H1 (cell line): Measurements from ENCODE around the gene DCTN5. TPM values are rescaled to one million over a fixed set of nuclear protein-coding genes. Genes with fewer than 3 reads are reported as not detected.
A peak's percentile ranks its signal among the peaks of the same experiment; 100 is the strongest.

ENCODE experiments used
- CTCF ChIA-PET: fragments of 300-600 bp; sonication (Branson Sonifier 250); formaldehyde crosslinking; loops from one replicate; lab custom pipeline; 2021; ENCODE audit not compliant: partially characterized antibody; lab: Charles Lee
- POLR2A ChIA-PET: fragments of 300-600 bp; sonication (Branson Sonifier 250); formaldehyde crosslinking; loops from one replicate; lab custom pipeline; 2021; ENCODE audit warnings: inconsistent platforms; ENCODE audit not compliant: partially characterized antibody; lab: Charles Lee
- DNase-seq, 2 experiments: peaks; one replicate each; pipeline versions ENCODE4 v3.0.0 to v3.0.0-alpha.2; 2010 to 2022; ENCODE audit warnings: low spot score in 2 of 2, low read depth in 1 of 2, mixed read lengths in 1 of 2
- FAIRE-seq: peaks from 2 replicates; lab custom pipeline; 2011; peaks lifted over from hg19 to GRCh38; lab: Jason Lieb, UNC
- H2AFZ ChIP-seq: 2 replicates; pipeline ENCODE4 v1.8.1; 2012; ENCODE audit warnings: low read length, inconsistent platforms
- H2AK5ac ChIP-seq: 2 replicates; pipeline ENCODE4 v1.6.1; 2013; ENCODE audit warnings: low read depth, low read length
- H2BK120ac ChIP-seq: replicated peaks from 2 replicates; pipeline ENCODE3; 2013; ENCODE audit warnings: low read depth, low read length, inconsistent platforms
- H2BK12ac ChIP-seq: 2 replicates; pipeline ENCODE4 v1.6.1; 2013; ENCODE audit warnings: low read depth, low read length
- H2BK15ac ChIP-seq: 2 replicates; pipeline ENCODE4 v1.6.1; 2013; ENCODE audit warnings: low read length
- H2BK20ac ChIP-seq: 2 replicates; pipeline ENCODE4 v1.6.1; 2013; ENCODE audit warnings: low read length
- H2BK5ac ChIP-seq: 2 replicates; pipeline ENCODE4 v1.6.1; 2013; ENCODE audit warnings: low read depth, low read length
- H3K14ac ChIP-seq: 2 replicates; pipeline ENCODE4 v1.6.1; 2013; ENCODE audit warnings: inconsistent platforms; ENCODE audit not compliant: insufficient read length
- H3K18ac ChIP-seq: 2 replicates; pipeline ENCODE4 v1.6.1; 2013; ENCODE audit warnings: low read length; ENCODE audit errors: extremely low read depth
- H3K23ac ChIP-seq: 2 replicates; pipeline ENCODE4 v1.6.1; 2013; ENCODE audit warnings: inconsistent platforms; ENCODE audit not compliant: insufficient read length
- H3K23me2 ChIP-seq: 2 replicates; pipeline ENCODE4 v1.6.1; 2013; ENCODE audit warnings: low read depth, low read length
- H3K27ac ChIP-seq: 2 replicates; pipeline ENCODE4 v1.6.1; 2011; ENCODE audit warnings: low read depth, low read length, inconsistent platforms
- H3K27me3 ChIP-seq, 4 experiments: replicated peaks in 1 of 4; 1 replicate in 1 of 4; 2 replicates in 3 of 4; pipeline versions ENCODE4 v1.6.1 to v1.8.1; 2011 to 2013; ENCODE audit warnings: low read length in 3 of 4, mild to moderate bottlenecking in 3 of 4, inconsistent platforms in 2 of 4, mixed read lengths in 2 of 4, moderate library complexity in 1 of 4; ENCODE audit not compliant: control insufficient read depth in 3 of 4, insufficient read depth in 3 of 4; ENCODE audit errors: extremely low read depth in 1 of 4
- H3K36me3 ChIP-seq, 4 experiments: 2 replicates each; pipeline versions ENCODE4 v1.6.1 to v1.8.1; 2011 to 2013; ENCODE audit warnings: mild to moderate bottlenecking in 4 of 4, low read length in 3 of 4, moderate library complexity in 2 of 4, control low read depth in 1 of 4, inconsistent platforms in 1 of 4; ENCODE audit not compliant: insufficient read depth in 4 of 4, control insufficient read depth in 2 of 4
- H3K4ac ChIP-seq: replicated peaks from 2 replicates; pipeline ENCODE3; 2013; ENCODE audit warnings: low read length, low read depth, mixed read lengths, inconsistent platforms; ENCODE audit not compliant: insufficient read length
- H3K4me1 ChIP-seq, 4 experiments: replicated peaks in 1 of 4; 1 replicate in 1 of 4; 2 replicates in 3 of 4; pipeline versions ENCODE4 v1.6.1 to v1.8.1; 2011 to 2013; ENCODE audit warnings: low read length in 3 of 4, inconsistent platforms in 2 of 4, mixed read lengths in 1 of 4; ENCODE audit not compliant: insufficient read depth in 4 of 4, control insufficient read depth in 3 of 4
- H3K4me2 ChIP-seq, 2 experiments: 2 replicates each; pipeline versions ENCODE4 v1.6.1 to v1.8.1; 2011 to 2013; ENCODE audit warnings: low read depth in 2 of 2, low read length in 2 of 2, control low read depth in 1 of 2, inconsistent platforms in 1 of 2, mild to moderate bottlenecking in 1 of 2; ENCODE audit not compliant: insufficient read depth in 1 of 2
- H3K4me3 ChIP-seq, 4 experiments: fragments of 200-600, 300-600 bp in 1 of 4; sonication (generic), shearing (Covaris generic), sonication (Bioruptor Twin) in 1 of 4; 2 replicates each; pipeline versions ENCODE4 v1.5.1 to v1.8.1; 2011 to 2016; ENCODE audit warnings: low read length in 4 of 4, low read depth in 3 of 4, control low read depth in 2 of 4, inconsistent platforms in 2 of 4, mild to moderate bottlenecking in 2 of 4, mixed read lengths in 1 of 4, moderate library complexity in 1 of 4; ENCODE audit not compliant: insufficient read depth in 2 of 4; ENCODE audit errors: extremely low read depth in 1 of 4
- H3K56ac ChIP-seq: replicated peaks from 2 replicates; pipeline ENCODE3; 2013; ENCODE audit warnings: low read depth, mild to moderate bottlenecking, mixed read lengths, low read length, inconsistent platforms; ENCODE audit not compliant: insufficient read length
- H3K79me1 ChIP-seq: 2 replicates; pipeline ENCODE4 v1.6.1; 2013; ENCODE audit warnings: low read depth, low read length, control low read depth
- H3K79me2 ChIP-seq, 2 experiments: 2 replicates each; pipeline versions ENCODE4 v1.6.1 to v1.8.1; 2012 to 2013; ENCODE audit warnings: low read length in 2 of 2, mild to moderate bottlenecking in 2 of 2, inconsistent platforms in 1 of 2; ENCODE audit not compliant: insufficient read depth in 2 of 2, control insufficient read depth in 1 of 2
- H3K9ac ChIP-seq, 4 experiments: replicated peaks in 1 of 4; 1 replicate in 1 of 4; 2 replicates in 3 of 4; pipeline versions ENCODE4 v1.6.1 to v1.8.1; 2011 to 2013; ENCODE audit warnings: low read depth in 3 of 4, low read length in 3 of 4, control low read depth in 2 of 4, mild to moderate bottlenecking in 2 of 4, moderate library complexity in 2 of 4, inconsistent platforms in 1 of 4; ENCODE audit errors: extremely low read depth in 1 of 4
- H3K9me3 ChIP-seq, 2 experiments: 2 replicates each; pipeline versions ENCODE4 v1.6.1 to v1.8.1; 2012 to 2013; ENCODE audit warnings: mild to moderate bottlenecking in 2 of 2, moderate library complexity in 2 of 2, control low read depth in 1 of 2, inconsistent platforms in 1 of 2, low read depth in 1 of 2, low read length in 1 of 2, mixed read lengths in 1 of 2; ENCODE audit not compliant: insufficient read depth in 2 of 2
- H4K20me1 ChIP-seq, 2 experiments: replicated peaks in 1 of 2; 2 replicates each; pipeline versions ENCODE3 to v1.8.1; 2011 to 2013; ENCODE audit warnings: inconsistent platforms in 2 of 2, low read length in 2 of 2, mild to moderate bottlenecking in 1 of 2; ENCODE audit not compliant: insufficient read depth in 2 of 2, control insufficient read depth in 1 of 2
- H4K5ac ChIP-seq: 2 replicates; pipeline ENCODE4 v1.6.1; 2013; ENCODE audit warnings: low read length, low read depth, mixed read lengths, inconsistent platforms; ENCODE audit not compliant: insufficient read length
- H4K8ac ChIP-seq: 2 replicates; pipeline ENCODE4 v1.8.0; 2013; ENCODE audit warnings: mild to moderate bottlenecking, moderate library complexity, low read length, inconsistent platforms; ENCODE audit not compliant: insufficient read depth; ENCODE audit errors: extremely low read depth
- H4K91ac ChIP-seq: replicated peaks from 2 replicates; pipeline ENCODE3; 2013; ENCODE audit warnings: low read length, mixed read lengths, inconsistent platforms; ENCODE audit not compliant: insufficient read length
- BACH1 ChIP-seq: IDR thresholded peaks from 2 replicates; pipeline ENCODE4 v1.6.1; 2012; ENCODE audit warnings: low read length, improper control_type of control experiment
- EGR1 ChIP-seq: IDR thresholded peaks from 2 replicates; pipeline ENCODE4 v1.6.1; 2011; ENCODE audit warnings: low read depth, low read length, borderline replicate concordance
- PHF8 ChIP-seq: fragments of 200-600 bp; sonication (generic); conservative IDR thresholded peaks from 2 replicates; pipeline ENCODE4 v1.7.1; 2012; ENCODE audit warnings: low read depth, mild to moderate bottlenecking, inconsistent platforms, low read length, moderate library complexity
- POLR2A ChIP-seq, 2 experiments: IDR thresholded peaks; 1 replicate in 1 of 2; 2 replicates in 1 of 2; pipeline ENCODE4 v1.6.1; 2011; ENCODE audit warnings: low read depth in 2 of 2, low read length in 2 of 2, mild to moderate bottlenecking in 2 of 2; ENCODE audit errors: control extremely low read depth in 1 of 2
- POLR2AphosphoS5 ChIP-seq: IDR thresholded peaks from 2 replicates; pipeline ENCODE4 v1.6.1; 2011; ENCODE audit warnings: low read depth, low read length
- SAP30 ChIP-seq: fragments of 300-600 bp; sonication (generic); IDR thresholded peaks from 2 replicates; pipeline ENCODE4 v1.7.1; 2012; ENCODE audit warnings: low read length, moderate library complexity, mild to moderate bottlenecking, inconsistent platforms; ENCODE audit not compliant: insufficient read depth, insufficient replicate concordance
- SIN3A ChIP-seq, 2 experiments: IDR thresholded peaks in 1 of 2; conservative IDR thresholded peaks in 1 of 2; 2 replicates each; pipeline ENCODE4 v1.6.1; 2011 to 2012; ENCODE audit warnings: low read length in 2 of 2, improper control_type of control experiment in 1 of 2, low read depth in 1 of 2, mild to moderate bottlenecking in 1 of 2
- WGBS, 2 experiments: shearing (Covaris generic) in 1 of 2; methylation state at CpG; one replicate each; pipeline versions ENCODE4 v1.1.6 to v1.1.7; 2013 to 2015; ENCODE audit warnings: low lambda C conversion rate in 2 of 2, mixed read lengths in 2 of 2, inconsistent platforms in 1 of 2, low coverage in 1 of 2, missing lambda C conversion rate in 1 of 2; ENCODE audit not compliant: insufficient replicate concordance in 2 of 2, insufficient coverage in 1 of 2, insufficient read length in 1 of 2; ENCODE audit errors: extremely low coverage in 1 of 2, missing lambda C conversion rate in 1 of 2; 5-methylcytosine and 5-hydroxymethylcytosine counted together
- polyA plus RNA-seq, 7 experiments: library from polyadenylated mRNA; depleted of rRNA in 3 of 7; stranded (reverse) in 5 of 7; unstranded in 2 of 7; fragments of >200 nt in 5 of 7; fragments of 200-250 nt in 2 of 7; gene quantifications; 1 replicate in 5 of 7; 2 replicates in 1 of 7; 4 replicates in 1 of 7; pipeline versions ENCODE4 v1.2.1 to v1.2.3, GENCODE V29; 2011 to 2013; ENCODE audit warnings: missing spikeins in 2 of 7, mixed read lengths in 2 of 7
- total RNA-seq: library from RNA; stranded (reverse); fragmentation: NEBNext Ultra II Directional; extraction: Animal tissue kit (Norgen Biotek cat#: 25700); gene quantifications from 2 replicates; pipeline ENCODE4 v1.2.1, GENCODE V29; 2021

Gene DCTN5
- total and polyA plus RNA-seq, 2 of the 8 experiments (the other 6 are each of a cell fraction or from before 2014, with no cell fraction given) = 36.0 to 74.0 TPM

DNA sequence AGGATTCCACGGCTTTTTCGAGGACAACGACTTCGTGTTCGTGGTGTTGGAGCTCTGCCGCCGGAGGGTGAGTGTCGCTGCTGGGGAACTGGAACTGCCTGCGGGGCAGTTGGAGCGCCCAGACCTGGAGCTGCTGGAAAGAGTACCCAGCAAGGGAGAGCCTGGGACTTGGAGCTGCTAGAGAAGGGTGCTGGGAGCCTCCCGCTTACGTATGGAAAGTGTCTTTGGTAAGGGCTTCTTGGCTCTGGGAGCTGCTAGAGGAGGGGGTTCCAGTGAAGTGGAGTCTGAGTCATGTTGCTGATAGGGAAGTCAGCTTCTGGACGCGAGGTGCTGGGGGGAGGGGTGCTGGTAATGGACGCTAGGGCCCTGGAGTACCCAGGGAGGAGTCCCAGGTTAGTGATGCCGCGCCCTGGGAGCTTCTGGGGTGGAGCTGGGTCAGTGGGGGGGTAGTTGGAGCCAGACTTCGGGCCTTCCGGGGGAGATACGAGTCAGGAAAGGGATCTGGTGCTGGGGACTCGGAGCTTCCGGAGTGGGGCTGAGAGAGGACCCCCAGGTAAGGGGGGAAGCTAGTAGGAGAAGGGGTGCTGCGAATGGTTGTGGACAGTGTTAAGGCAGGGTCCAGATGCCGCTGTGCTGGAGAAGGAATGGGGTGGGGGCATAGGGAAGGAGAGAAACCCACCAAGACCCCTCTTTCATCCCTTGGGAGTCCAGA, 38.2 kb downstream of the DCTN5 start:
- H3K9me3 ChIP-seq = no peaks in the 10 kb centered on the region

More for the DNA sequence above, 38.2 kb downstream of the DCTN5 start:
- Histone ChIP-seq H3K4me3 (peak overlapping the region; percentile 96 to 99 (median 98)), H3K79me1 (peaks cover 20% of the 10 kb centered on the region), H3K4me1 (peaks cover 2 to 8% (median 7%) of the 10 kb centered on the region in 4 experiments; a peak in 4 of 7 replicates), H2AK5ac (peak overlapping the region; percentile 95; the same call in 1 of the 2 replicates), H4K8ac (peak overlapping the region; percentile 85), H3K79me2 (peaks cover 16 to 39% of the 10 kb centered on the region in 2 experiments), H2BK15ac (peak overlapping the region; percentile 98), H3K23me2 (peaks cover 11% of the 10 kb centered on the region; the same call in 1 of the 2 replicates), H2BK12ac (peak overlapping the region; percentile 60; the same call in 1 of the 2 replicates), H3K56ac (peak overlapping the region; percentile 82), H3K9ac (peak overlapping the region in 3 of 4 experiments; percentile 85 to 90 (median 86); a peak in 6 of 7 replicates), H3K14ac (peak overlapping the region; percentile 35), H2BK5ac (peak overlapping the region; percentile 95), H3K36me3 (peaks cover 27 to 41% (median 33%) of the 10 kb centered on the region in 4 experiments), H2AFZ (no peak overlapping the region), H2BK20ac (no peak overlapping the region), H3K4ac (peak overlapping the region; percentile 72), H4K5ac (peak overlapping the region; percentile 53), H3K4me2 (peak overlapping the region; percentile 90 to 94), H3K27me3 (no peaks in the 10 kb centered on the region), H3K27ac (peak overlapping the region; percentile 35), H2BK120ac (peak overlapping the region; percentile 60), H4K20me1 (peaks cover 3 to 14% of the 10 kb centered on the region in 2 experiments), H3K23ac (no peak overlapping the region), H4K91ac (peak overlapping the region; percentile 98), H3K18ac (peak overlapping the region; percentile 81)
- ChIA-PET CTCF (interaction anchor here (1.1 to 4.7 kb wide), 6 partner anchors 10 to 179 kb away, joined by 3 to 43 read pairs (median 6); partner anchors contain the start of gene ERN2), POLR2A (interaction anchor here (0.7 to 13.1 kb wide), 13 partner anchors 12 to 170 kb away, joined by 3 to 230 read pairs (median 5); partner anchors contain the start of genes DCTN5, EARS2, ERN2 and NDUFAB1)
- DNase-seq = peak in 1 of 2 experiments; percentile 57
- 2% methylated on average over 24 of the region's 24 CpGs; no CpG with 5 or more reads in 1 of the 2 experiments for WGBS, 2 experiments
- TF ChIP-seq POLR2A (IDR thresholded peaks at IDR 0.05; ENCODE audit: control extremely low read depth in 1 of 2, low read depth in 2 of 2, low read length in 2 of 2) (0 out of 3 replicates have a peak, but pooled peaks of 1 of the 2 experiments have one; percentile 17), SAP30 (peak; percentile 17), SIN3A (conservative IDR thresholded peaks at IDR 0.05 in 1 of 2, IDR thresholded peaks at IDR 0.05 in 1 of 2; ENCODE audit: low read depth in 1 of 2, low read length in 2 of 2) (peak in 1 of 2 experiments; percentile 17; a peak in 1 of 4 replicates), POLR2AphosphoS5 (0 out of 2 replicates have a peak, but pooled peaks have one; percentile 10), PHF8 (no peak), EGR1 (no peak), BACH1 (0 out of 2 replicates have a peak, but pooled peaks have one; percentile 45)
- no peak for FAIRE-seq
